Heart left ventricle (tissue), 16 donors: ENCODE results near the gene PPP1R9A. TPM values are rescaled to one million over a fixed set of nuclear protein-coding genes. Genes with fewer than 3 reads are reported as not detected.

ENCODE experiments used
- ATAC-seq, 4 donors: fragments of 200-7000 bp; cut with Tn5 transposase; one replicate each; pipeline ENCODE4 v1.9.1; 2020 to 2022; ENCODE audit warnings: moderate library complexity in 4 of 4, mild to moderate bottlenecking in 3 of 4, moderate number of reproducible peaks in 1 of 4
- DNase-seq, 5 donors: peaks; one replicate each; pipeline ENCODE4 v3.0.0-alpha.2; 2020
- H3K27ac ChIP-seq, 12 donors: fragments of 200-600 bp; sonication (generic) in 4 of 12; one replicate each; pipeline versions ENCODE4 v1.5.0 to v1.8.0; 2016 to 2022; ENCODE audit warnings: mild to moderate bottlenecking in 2 of 12
- H3K27me3 ChIP-seq, 9 donors: fragments of 200-600 bp; sonication (generic) in 2 of 9; one replicate each; pipeline versions ENCODE4 v1.5.1 to v1.8.0; 2016 to 2022; ENCODE audit warnings: mild to moderate bottlenecking in 3 of 9
- H3K36me3 ChIP-seq, 9 donors: fragments of 200-600 bp; sonication (generic) in 2 of 9; one replicate each; pipeline versions ENCODE4 v1.5.0 to v1.8.0; 2018 to 2022; ENCODE audit warnings: mild to moderate bottlenecking in 2 of 9
- H3K4me1 ChIP-seq, 12 donors: fragments of 200-600 bp; sonication (generic) in 4 of 12; one replicate each; pipeline versions ENCODE4 v1.5.0 to v1.8.0; 2016 to 2022; ENCODE audit warnings: mild to moderate bottlenecking in 3 of 12
- H3K4me3 ChIP-seq, 12 donors: fragments of 200-600 bp; sonication (generic) in 4 of 12; one replicate each; pipeline versions ENCODE4 v1.5.0 to v1.8.0; 2017 to 2022; ENCODE audit warnings: mild to moderate bottlenecking in 9 of 12, moderate library complexity in 4 of 12
- H3K9me3 ChIP-seq, 12 donors: fragments of 200-600 bp; sonication (generic) in 4 of 12; one replicate each; pipeline versions ENCODE4 v1.5.0 to v1.8.0; 2016 to 2022; ENCODE audit warnings: mild to moderate bottlenecking in 1 of 12
- POLR2A ChIP-seq, 2 donors: fragments of 450-650 bp; IDR thresholded peaks; one replicate each; pipeline ENCODE4 v1.6.1; 2017; ENCODE audit warnings: antibody characterized with exemption in 2 of 2, mild to moderate bottlenecking in 2 of 2, moderate library complexity in 2 of 2
- WGBS, 4 donors: extraction: QIAGEN DNeasy Blood & Tissue Kit in 2 of 4; methylation state at CpG; one replicate each; pipeline versions ENCODE4 v1.1.5 to v1.1.7; 2013 to 2018; 5-methylcytosine and 5-hydroxymethylcytosine counted together
- intact Hi-C, 10 donors: fragments of 100-400 bp; cut with DNase I; formaldehyde crosslinking; loops; one replicate each; pipeline versions ENCODE4 v1.11.1 to v1.14.2; 2022
- polyA plus RNA-seq, 2 donors: library from polyadenylated mRNA; stranded (reverse); fragments of 200-250 nt; gene quantifications; one replicate each; pipeline ENCODE4 v1.2.3, GENCODE V29; 2013
- total RNA-seq, 9 donors: library from RNA; depleted of rRNA in 2 of 9; stranded (reverse); fragments of >200 nt in 2 of 9; fragmentation: NEBNext Ultra II Directional in 3 of 9; extraction: Animal tissue kit (Norgen Biotek cat#: 25700) in 3 of 9; gene quantifications; one replicate each; pipeline versions ENCODE4 v1.1.0 to v1.2.4, GENCODE V29; 2016 to 2023
- TF ChIP-seq, protein P1 (sequence below), 12 donors: fragments of 200-600 bp; sonication (generic) in 4 of 12; IDR thresholded peaks; one replicate each; pipeline versions ENCODE4 v1.5.0 to v1.8.0; 2018 to 2022; ENCODE audit warnings: antibody characterized with exemption in 12 of 12, mild to moderate bottlenecking in 5 of 12
- donor health status: ischemic (EF 13 %, LVEDD 7.1; RV severe dilation, severe dysfunction).
- donor health status: healthy with polysubstance abuse.
- donor health status: DM: no; HTN: yes; CAD: no.
- donor health status: DM: no; HTN: no; CAD: no.
- donor health status: ischemic (EF 25% LVEDD 6.9; RV normal size, moderate dysfunction).
- donor health status: ischemic (EF 25% LVEDD 5.7; RV mildly dilated, moderate dysfunction).
- donor health status: healthy.
- donor health status: DM: yes; HTN: yes; CAD: no.
- donor health status: ischemic (EF 35%, LVEDD 5.7; RV mildly dilated, moderate dysfunction).
- donor health status: nonischemic (EF 11% LVEDD 7.7; RV severe dilation, severe dysfunction).
- donor health status: DM: yes; HTN: yes; CAD: no.
- donor health status: PGD.
- donor health status: ischemic (EF 29% LVEDD 5.4; RV normal size, mild dysfunction).
- donor health status: nonischemic (EF 23%, LVEDD 6.1; RV moderate dilation, normal function).

PPP1R9A gene
- total and polyA plus RNA-seq, 11 donors, result 3.6 to 42.8 (median 30.0) TPM

DNA sequence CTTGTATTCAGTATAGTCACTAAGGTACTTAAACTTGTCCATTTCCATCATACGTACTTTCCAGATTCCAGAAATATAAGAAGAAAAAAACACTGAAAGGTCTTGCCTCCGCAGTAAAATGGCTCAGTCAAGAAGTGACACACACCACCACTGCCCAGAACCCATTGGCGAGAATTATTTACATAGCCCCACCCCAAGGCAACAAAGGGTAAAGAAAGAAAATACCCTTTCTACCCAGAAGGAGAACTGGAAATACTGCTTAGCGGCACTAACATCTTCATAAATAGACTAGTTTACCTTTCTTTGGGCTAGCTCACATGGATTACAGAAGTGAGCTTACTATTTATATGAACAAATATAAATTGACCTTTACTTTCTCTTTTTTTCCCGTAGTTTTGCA is 194.0 kb downstream of the PPP1R9A start:
- no peaks in the 10 kb centered on the region for H3K27me3 ChIP-seq
- H3K36me3 ChIP-seq, result no peaks in the 10 kb centered on the region
- H3K4me3 ChIP-seq, result no peak overlapping the region
- H3K27ac ChIP-seq, result peak overlapping the region in 1 of 12 donors; percentile 28
- peaks cover 0 to 10% (median 0%) of the 10 kb centered on the region in 12 donors for H3K4me1 ChIP-seq
- intact Hi-C loops, result no loop called here
- DNase-seq, result no peak
- 94 to 96% (median 95%) methylated on average over 5 of the region's 5 CpGs for WGBS, 4 donors
- no peaks in the 10 kb centered on the region for H3K9me3 ChIP-seq
- ATAC-seq, result no peak
- TF ChIP-seq, protein P1, sequence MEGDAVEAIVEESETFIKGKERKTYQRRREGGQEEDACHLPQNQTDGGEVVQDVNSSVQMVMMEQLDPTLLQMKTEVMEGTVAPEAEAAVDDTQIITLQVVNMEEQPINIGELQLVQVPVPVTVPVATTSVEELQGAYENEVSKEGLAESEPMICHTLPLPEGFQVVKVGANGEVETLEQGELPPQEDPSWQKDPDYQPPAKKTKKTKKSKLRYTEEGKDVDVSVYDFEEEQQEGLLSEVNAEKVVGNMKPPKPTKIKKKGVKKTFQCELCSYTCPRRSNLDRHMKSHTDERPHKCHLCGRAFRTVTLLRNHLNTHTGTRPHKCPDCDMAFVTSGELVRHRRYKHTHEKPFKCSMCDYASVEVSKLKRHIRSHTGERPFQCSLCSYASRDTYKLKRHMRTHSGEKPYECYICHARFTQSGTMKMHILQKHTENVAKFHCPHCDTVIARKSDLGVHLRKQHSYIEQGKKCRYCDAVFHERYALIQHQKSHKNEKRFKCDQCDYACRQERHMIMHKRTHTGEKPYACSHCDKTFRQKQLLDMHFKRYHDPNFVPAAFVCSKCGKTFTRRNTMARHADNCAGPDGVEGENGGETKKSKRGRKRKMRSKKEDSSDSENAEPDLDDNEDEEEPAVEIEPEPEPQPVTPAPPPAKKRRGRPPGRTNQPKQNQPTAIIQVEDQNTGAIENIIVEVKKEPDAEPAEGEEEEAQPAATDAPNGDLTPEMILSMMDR (IDR thresholded peaks at IDR 0.05), result no peak
- TF ChIP-seq POLR2A (IDR thresholded peaks at IDR 0.05), result no peak

DNA sequence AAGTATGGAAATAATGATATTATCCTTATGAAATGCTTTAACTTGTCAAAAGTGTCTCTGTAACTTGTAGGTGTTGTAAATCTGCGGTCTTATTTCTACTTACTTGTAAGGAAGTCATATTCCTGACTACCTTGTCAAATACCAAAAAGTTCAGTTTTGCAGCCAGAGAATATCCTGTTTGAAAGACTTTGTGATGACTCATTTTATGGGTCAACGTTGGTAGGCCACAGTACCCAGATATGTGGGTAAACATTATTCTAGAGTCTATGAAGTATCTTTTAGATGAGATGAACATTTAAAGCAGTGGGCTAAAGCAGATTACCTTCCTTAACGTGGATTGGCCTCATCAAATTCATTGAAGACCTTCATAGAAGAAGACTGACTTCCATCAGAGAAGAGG is 195.3 kb downstream of the PPP1R9A start:
- H3K4me3 ChIP-seq, result no peak overlapping the region
- WGBS, 4 donors, result 77 to 86% (median 82%) methylated on average over 3 of the region's 3 CpGs
- DNase-seq (no peak), ATAC-seq (no peak)
- H3K27me3 ChIP-seq, result no peaks in the 10 kb centered on the region
- H3K4me1 ChIP-seq, result peaks cover 0 to 10% (median 0%) of the 10 kb centered on the region in 12 donors
- H3K27ac ChIP-seq, result no peak overlapping the region
- intact Hi-C loops, result no loop called here
- H3K36me3 ChIP-seq, result no peaks in the 10 kb centered on the region
- no peaks in the 10 kb centered on the region for H3K9me3 ChIP-seq
- no peak for TF ChIP-seq POLR2A (IDR thresholded peaks at IDR 0.05)
- TF ChIP-seq, protein P1 (IDR thresholded peaks at IDR 0.05), result no peak

DNA sequence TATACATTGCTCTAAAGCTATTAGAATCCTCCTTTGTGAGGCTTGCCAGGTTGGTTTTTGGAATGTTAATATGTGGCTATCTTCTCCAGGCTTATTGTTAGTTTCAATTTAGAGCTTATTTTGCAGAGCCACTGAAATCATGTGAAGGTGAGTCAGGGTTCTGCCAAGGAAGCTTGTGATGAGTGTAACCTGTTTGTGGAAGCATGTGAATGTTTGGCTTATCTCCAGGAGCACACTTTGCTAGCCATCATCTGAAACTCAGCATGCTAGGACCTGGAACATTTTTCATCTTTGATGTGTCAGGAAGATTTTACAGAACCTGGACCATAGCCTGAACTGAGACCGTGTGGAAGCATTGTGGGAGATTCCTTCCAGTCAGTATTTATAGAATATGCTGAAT is 197.3 kb downstream of the PPP1R9A start:
- TF ChIP-seq POLR2A (IDR thresholded peaks at IDR 0.05), result no peak
- TF ChIP-seq, protein P1 (IDR thresholded peaks at IDR 0.05), result no peak
- intact Hi-C loops, result no loop called here
- peak overlapping the region in 2 of 12 donors; percentile 4 to 70 for H3K27ac ChIP-seq
- peaks cover 0 to 10% (median 0%) of the 10 kb centered on the region in 12 donors for H3K4me1 ChIP-seq
- no peaks in the 10 kb centered on the region for H3K9me3 ChIP-seq
- DNase-seq, result no peak
- WGBS, 4 donors, result 18 to 21% (median 19%) methylated on average over 1 of the region's 1 CpG
- no peaks in the 10 kb centered on the region for H3K27me3 ChIP-seq
- H3K36me3 ChIP-seq, result no peaks in the 10 kb centered on the region
- no peak overlapping the region for H3K4me3 ChIP-seq
- ATAC-seq, result peak in 2 of 4 donors; percentile 20 to 49

DNA sequence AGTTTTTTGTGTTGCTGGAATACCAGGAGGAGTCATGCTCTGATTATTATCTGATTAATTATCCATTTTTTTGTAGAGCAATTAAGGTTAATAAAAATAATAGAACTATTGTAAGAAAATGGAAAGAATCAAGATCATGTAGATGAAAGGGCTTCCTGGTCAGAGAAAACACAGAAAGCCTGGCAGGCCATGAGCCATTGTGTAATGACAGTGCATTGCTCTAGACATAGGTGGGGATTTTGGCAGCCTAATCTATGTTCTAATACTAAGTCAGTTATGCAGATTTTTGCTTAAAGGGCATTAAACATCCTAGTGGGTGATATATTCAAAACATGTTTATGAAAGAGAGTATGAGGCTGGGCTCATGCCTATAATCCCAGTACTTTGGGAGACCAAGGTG is 198.2 kb downstream of the PPP1R9A start:
- peak overlapping the region in 1 of 12 donors; percentile 70 for H3K27ac ChIP-seq
- intact Hi-C loops, result no loop called here
- TF ChIP-seq, protein P1 (IDR thresholded peaks at IDR 0.05), result no peak
- TF ChIP-seq POLR2A (IDR thresholded peaks at IDR 0.05), result no peak

More for the DNA sequence above, 198.2 kb downstream of the PPP1R9A start:
- Histone ChIP-seq H3K4me3 (no peak overlapping the region), H3K27me3 (no peaks in the 10 kb centered on the region), H3K36me3 (no peaks in the 10 kb centered on the region), H3K9me3 (no peaks in the 10 kb centered on the region), H3K4me1 (peaks cover 0 to 10% (median 0%) of the 10 kb centered on the region in 12 donors)
- DNase-seq, result no peak
- ATAC-seq, result no peak
